ENCODE measurements around the gene PRCP.
"Not testable (repeated sequence)": the region's sequence is repeated elsewhere in the genome, so short reads cannot be mapped to it uniquely, and the experiment has no call there.

The PRCP gene

DNA sequence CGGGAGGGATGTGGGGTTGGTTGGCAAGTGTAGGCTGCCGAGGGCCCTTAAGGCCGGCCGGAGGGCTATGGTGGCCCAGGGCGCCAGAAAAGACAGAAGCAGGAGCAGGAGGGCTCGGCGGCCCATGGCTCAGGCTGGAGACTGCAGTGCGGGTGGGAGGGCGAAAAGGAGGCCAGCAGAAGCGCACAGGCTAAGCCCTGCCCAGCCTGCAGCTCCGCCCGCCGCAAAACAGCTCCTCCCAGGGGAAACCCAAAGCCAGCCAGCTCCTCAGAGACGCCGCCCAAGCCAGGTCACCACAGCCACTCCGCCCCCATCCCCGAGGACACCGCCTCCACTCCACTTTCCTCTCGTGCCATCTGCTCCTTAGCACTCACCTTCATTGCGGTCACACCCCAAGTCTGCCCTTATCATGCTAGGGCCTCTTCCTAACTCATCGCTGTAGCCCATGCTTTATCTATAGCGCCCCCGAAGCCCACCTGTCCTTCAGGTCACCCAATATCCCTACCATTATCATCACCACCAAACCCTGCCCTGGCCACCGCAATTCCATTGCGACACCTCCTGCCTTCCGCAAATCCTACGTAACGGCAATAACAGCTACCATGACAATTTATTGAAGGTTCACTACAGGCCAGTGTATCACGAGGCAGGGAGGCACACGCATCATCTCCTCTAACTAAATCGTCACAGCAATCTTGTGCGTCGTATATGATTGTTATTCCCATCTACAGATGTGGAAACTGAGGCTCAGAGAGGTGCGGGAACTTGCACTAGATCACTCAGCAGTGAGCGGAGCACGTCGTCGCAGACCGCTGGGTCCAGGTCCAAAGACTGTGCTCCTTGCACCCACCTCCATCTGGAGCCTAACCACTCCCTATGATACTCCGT lies at the start of gene PRCP:
Gene PRCP, minus strand, starts transcription at position 154 of the 888 bp plus-strand sequence. Its CDS starts 28 bp downstream, at position 126.
- DNase-seq = peak; percentile 82

DNA sequence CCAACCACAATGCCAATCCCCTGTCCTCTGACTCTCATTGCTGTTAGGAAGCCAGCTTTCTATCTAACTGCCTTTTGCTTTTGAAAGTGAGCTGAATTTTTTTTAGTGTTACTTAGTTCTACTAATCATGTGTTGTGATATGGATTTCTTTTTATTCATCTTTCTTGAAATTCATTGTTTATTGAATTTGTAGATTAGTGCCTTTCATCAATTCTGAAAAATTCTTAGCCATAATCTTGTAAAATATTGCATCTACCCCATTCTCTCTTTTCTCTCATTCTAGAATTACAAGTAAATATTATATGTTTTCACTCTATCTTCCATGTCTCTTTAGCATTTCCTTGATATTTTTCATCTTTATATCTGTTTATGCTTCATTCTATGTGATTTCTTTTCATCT lies 49.1 kb upstream of the PRCP start:
- DNase-seq = no peak

DNA sequence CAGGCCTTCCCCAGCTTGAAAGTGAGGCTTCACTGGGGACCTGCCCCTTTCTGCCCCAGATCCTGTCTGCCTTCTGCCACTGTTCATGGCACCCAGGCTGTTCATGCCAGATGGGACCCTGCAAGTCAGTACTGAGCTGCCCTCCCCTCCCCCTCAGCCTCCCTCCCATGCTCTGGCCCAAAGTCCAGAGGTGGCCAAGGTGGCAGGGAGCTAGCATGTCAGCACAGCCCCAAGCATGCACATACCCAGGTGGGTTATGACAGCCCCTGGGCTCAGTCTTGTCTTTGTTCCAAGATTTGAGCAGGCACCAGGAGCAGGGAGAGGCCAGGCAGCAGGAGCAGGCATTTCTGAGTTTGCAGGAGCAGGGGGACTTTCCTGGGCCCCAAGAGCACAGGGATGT lies 45.5 kb upstream of the PRCP start:
- DNase-seq = no peak

DNA sequence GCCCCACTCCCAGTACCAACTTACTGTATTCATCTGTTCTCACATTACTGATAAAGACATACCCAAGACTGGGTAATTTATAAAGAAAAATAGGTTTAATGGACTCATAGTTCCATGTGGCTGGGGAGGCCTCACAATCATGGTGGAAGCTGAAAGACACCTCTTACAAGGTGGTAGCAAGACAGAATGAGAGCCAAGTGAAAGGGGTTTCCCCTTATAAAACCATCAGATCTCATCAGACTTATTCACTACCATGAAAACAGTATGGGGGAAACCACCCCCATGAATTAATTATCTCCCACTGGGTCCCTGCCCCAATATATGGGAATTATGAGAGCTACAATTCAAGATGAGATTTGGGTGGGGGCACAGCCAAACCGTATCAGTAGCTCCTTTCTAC lies 44.8 kb upstream of the PRCP start:
- not testable (repeated sequence) for DNase-seq

DNA sequence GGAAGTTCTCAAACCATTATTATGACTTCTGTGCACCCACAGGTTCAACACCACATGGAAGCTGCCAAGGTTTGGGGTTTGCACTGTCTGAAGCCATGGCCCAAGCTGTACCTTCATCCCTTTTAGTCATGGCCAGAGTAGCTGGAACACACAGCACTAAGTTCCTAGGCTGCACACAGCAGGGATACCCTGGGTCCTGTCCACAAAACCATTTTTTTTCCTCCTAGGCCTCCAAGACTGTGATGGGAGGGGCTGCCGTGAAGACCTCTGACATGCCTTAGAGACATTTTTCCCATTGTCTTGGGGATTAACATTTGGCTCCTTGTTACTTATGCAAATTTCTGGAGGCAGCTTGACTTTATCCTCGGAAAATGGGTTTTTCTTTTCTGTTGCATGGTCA lies 44.0 kb upstream of the PRCP start:
- no peak for DNase-seq

DNA sequence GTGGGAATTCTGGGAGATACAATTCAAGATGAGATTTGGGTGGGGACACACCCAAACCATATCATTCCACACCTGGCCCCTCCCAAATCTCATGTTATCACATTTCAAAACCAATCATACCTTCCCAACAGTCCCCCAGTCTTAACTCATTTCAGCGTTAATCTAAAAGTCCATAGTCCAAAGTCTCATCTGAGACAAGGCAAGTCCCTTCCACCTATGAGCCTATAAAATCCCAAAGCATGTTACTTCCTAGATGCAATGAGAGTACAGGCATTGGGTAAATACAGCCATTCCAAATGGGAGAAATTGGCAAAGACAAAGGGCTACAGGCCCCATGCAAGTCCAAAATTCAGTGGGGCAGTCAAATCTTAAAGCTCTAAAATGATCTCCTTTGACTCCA lies 43.2 kb upstream of the PRCP start:
- not testable (repeated sequence) for DNase-seq

DNA sequence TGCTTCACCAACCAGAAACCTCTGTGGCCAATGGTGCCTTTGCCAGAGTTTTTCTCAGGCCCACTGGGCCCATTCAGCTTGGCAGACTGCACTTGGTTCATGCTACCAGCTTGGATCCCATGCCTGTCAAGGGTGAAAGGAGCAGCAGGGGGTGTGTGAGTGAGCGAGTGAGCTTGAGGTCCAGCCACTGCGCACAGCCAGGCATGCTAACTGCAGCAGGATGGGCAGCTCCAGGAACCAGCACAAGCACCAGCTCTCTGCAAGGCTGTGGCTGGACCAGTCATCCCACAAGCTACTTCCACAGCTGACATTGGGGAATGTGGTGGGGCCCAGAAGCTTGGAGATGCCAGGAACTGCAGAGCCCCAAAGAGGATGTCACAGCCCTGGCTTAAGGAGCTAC lies 42.1 kb upstream of the PRCP start:
- DNase-seq = no peak

DNA sequence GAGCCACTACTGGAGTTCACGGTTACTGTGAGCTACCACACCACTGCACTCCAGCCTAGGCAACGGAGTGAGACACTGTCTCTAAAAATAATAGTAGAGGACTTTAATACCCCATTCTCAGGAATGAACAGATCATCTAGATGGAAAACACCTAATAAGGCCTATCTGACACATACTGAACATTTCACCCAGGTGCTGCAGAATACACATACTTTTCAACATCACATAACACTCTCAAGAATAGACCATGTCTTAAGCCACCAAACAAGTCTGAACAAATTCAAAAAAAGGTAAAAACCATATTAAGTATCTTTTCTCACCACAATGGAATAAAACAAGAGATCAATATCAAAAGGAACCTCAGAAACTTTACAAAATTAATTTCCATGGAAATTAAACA lies 39.2 kb upstream of the PRCP start:
- DNase-seq = no peak

DNA sequence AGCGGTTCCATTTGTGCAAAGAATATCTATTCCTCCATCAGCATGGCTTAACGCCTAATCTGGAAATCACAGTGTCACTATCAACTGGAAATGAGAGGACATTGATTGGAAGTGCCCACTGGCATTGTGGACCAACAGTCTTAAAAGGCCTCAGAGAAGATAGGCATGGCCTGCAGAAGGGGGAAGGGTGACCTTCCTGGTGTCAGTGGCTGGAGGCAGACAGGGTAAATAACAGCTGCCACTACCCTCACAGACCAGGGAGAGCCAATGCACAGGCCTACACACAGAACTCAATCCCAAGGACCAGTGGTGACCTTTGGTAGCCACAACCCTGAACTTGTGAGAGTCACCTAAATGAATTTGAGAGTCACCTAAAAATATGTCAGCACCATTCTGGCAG lies 37.3 kb upstream of the PRCP start:
- DNase-seq = no peak

DNA sequence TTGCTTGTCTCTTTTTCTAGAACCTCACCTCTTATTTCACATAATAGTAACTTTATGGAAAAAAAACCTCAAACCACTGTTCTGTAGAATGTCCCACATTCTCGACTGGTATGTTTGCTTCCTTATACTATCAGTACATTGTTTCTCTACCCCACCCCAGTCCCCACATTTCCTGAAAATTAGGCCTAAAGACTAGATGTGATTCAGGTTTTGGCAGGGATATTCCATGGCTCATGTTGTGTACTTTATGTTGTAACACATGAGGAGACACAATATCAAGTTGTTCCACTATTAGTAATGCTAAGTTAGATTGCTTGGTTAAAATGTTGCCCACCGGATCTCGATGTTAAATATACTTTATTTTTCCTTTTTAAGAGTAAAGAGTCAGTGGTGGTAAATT lies 36.0 kb upstream of the PRCP start:
- DNase-seq = no peak

DNA sequence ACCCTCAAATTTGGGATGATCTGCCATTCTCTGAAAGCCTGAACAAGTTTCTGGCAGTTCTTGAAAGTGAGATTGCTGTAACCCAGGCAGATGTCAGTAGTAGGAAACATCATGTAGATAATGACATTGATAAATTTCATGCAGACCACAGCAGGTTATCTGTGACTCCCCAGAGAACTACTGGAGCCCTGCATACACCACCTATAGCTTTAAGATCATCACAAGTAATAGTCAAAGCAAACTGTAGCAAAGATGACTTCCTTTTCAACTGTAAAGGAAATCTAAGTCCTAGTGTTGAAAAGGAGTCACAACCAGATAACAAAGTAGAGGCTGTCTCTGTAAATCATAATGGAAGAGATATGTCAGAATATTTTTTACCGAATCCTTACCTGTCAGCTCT lies 32.3 kb upstream of the PRCP start:
- DNase-seq = no peak

DNA sequence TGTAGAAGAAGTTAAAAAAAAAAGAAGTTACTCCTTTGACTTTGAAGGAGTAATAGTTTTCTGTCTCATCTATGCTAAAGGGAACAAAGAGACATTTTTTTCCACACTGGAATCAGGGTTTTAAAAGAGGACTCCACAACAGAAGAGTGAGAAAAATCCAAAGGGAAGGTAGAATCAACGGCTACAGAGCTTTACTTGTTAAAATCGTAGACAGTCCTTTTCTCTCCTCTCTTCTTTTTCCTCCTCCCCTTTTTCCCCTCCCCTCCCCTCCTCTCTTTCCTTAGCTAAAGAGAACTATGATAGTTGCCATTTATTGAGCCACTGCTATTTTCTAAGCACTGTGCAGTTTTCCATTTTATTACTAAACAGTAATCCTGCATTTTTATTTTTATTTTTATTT lies 30.5 kb upstream of the PRCP start:
- DNase-seq = no peak

DNA sequence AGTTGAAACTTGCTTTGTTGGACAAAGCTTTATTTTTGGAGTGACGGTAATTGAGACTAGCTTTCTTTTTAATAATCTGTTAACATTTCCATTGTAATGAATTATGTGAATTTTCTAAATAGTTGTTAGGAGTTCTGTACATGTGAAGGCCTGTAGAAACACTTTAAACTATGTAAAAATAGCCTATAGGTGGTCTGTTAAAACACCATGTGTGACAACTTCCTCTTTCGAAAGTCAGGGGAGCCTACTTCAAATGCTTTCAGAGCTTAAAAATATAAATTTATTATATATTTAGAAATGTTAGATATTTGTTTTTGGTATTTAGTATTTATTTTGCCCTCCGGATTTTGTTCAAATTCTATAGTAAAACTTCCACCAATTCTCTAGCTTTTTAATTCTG lies 30.0 kb upstream of the PRCP start:
- DNase-seq = no peak

DNA sequence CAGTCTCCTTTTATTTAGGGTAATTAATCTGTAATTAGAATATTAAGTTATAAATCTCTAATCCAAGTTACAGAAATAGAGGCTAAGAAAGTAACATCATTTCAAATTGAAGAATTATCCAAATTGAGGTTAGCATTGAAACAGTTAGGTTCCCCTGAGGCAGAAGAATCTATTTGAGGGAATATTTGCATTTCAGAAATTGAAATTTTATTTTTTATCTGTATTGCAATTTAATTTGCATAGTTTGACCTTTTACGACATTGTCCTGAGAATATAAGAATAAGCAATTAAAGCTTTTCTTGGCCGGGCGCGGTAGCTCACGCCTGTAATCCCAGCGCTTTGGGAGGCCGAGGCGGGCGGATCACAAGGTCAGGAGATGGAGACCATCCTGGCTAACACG lies 28.9 kb upstream of the PRCP start:
- DNase-seq = no peak

DNA sequence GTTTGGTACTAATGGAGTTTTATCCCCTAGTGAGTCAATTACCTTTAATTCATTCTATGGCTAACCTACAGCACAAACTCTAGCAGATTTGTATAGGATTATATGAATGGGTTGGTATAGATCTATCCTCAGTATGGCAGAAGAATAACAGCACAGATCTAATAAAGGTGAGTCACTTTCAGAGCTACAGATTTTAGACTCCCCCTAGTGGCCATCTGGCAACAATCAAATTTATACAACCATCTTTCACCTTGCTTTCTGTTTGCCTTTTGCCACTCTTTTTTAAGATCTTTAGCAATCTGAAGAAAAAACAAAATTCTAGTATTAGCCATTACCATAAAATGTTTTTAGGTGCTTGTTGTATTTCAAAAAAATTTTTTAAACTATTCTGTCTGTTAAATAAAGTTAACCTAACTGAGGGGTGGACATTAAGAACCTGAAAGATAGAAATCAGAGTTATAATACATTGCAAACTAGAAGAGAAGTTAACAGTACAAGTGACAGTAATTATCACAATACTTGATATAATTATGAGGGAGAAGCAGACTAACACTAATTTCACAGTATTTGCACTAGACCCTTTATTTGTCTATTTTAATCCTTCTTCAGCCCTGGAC lies 27.1 kb upstream of the PRCP start:
- no peak for DNase-seq

DNA sequence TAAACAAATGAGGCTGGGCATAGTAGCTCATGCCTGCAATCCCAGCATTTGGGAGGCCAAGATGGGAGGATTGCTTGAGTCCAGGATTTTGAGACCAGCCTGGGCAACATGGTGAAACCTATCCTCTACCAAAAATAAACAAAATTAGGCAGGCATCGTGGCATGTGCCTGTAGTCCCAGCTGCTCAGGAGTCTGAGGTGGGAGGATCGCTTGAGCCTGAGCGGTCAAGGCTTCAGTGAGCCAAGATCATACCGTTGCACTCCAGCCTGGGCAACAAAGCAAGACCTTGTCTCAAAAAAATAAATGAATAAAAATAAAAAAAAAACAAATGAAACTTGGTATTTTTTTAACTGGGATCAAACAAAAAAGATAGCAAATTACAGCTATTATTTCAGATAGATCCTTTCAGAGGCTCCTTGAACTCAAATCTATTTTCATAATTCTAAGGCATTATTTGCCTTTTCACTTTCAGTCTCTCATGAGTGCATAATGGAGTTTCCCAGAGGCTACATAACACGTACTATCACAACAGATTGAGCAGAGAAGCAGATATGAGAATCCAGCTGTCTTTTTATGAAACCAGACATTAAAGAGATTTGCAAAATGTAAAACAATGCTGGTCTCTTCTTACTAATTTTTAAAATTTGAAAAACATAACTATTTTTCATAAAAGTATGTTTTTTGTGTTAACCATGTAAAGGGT lies 24.4 kb upstream of the PRCP start:
- no peak for DNase-seq

DNA sequence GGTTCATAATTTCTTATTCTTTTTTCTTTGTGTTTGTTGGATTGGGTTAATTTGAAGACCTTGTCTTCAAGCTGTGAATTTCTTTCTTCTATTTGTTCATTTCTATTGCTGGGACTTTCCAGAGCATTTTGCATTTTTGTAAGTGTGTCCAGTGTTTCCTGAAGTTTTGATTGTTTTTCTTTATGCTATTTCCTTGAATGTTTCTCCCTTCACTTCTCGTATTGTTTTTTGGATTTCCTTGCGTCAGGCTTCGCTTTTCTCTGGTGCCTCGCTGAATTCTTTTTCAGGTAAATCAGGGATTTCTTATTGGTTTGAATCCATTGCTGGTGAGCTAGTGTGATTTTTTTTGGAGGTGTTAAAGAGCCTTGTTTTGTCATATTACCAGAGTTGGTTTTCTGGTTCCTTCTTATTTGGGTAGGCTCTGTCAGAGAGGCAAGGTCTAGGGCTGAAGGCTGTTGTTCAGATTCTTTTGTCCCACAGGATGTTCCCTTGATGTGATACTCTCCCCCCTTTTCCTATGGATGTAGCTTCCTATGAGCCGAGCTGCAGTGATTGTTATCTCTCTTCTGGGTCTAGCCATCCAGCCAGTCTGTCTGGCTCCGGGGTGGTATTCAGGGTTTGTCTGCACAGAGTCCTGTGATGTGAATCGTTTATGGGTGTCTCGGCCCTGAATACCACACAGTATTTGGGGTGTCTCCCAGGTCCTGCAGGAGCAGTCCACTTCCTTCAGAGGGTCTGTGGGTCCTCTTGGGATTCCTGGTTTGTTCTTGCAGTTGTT lies 22.4 kb upstream of the PRCP start:
- not testable (repeated sequence) for DNase-seq

DNA sequence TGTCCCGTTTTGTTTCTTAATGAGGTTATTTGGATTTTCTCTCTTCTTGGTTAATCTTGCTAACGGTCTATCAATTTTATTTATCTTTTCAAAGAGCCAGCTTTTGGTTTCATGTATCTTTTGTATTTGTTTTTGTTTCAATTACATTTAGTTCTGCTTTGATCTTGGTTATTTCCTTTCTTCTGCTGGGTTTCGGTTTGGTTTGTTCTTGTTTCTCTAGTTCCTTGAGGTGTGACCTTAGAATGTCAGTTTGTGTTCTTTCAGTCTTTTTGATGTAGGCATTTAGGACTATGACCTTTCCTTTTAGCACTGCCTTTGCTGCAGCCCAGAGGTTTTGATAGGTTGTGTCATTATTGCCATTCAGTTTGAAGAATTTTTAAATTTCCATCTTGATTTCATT lies 20.0 kb upstream of the PRCP start:
- not testable (repeated sequence) for DNase-seq

DNA sequence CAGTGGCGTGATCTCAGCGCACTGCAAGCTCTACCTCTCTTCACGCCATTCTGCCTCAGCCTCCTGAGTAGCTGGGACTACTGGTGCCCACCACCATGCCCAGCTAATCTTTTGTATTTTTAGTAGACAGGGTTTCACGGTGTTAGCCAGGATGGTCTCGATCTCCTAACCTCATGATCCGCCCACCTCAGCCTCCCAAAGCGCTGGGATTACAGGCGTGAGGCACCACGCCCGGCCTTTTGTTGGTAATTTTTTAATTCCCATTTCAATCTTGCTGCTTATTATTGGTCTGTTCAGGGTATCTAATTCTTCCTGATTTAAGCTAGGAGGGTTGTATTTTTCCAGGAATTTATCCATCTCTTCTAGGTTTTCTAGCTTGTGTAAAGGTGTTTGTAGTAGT lies 19.6 kb upstream of the PRCP start:
- not testable (repeated sequence) for DNase-seq

DNA sequence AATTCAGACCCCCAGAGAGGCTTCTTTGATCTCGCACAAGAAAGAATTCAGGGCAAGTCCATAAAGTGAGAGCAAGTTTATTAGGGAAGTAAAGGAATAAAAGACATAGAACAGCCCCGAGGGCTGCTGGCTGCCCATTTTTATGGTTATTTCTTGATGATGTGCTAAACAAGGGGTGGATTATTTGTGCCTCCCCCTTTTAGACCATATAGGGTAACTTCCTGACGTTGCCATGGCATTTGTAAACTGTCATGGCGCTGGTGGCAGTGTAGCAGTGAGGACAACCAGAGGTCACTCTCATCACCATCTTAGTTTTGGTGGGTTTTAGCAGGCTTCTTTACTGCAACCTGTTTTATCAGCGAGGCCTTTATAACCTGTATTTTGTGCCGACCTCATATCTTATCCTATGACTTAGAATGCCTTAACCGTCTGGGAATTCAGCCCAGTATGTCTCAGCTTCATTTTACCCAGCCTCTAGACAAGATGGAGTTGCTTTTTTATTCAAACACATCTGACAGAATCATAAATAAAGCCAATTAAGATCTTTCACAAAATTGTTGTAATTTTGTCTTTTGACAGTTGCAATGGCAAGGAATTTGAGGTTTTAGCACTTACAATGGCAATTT lies 8.9 kb upstream of the PRCP start:
- DNase-seq = no peak

DNA sequence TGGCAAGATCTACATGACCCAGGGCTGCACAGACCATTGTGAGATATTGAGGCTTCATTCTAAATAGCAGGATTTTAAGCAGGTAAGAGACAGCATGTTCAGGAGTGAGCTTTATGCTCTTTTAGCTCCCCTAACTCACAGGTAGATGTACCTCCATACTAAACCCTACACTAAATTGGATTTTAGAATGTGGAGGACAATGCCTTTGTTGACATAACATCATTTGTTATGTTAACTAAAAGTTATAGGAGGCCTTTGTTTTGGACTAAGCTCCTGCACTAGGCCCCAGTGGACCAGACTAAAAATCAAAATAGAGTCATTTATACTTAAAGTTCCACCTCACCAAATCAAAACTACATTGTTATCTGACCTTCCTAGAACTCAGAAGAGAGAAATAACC lies 8.1 kb upstream of the PRCP start:
- DNase-seq = no peak

DNA sequence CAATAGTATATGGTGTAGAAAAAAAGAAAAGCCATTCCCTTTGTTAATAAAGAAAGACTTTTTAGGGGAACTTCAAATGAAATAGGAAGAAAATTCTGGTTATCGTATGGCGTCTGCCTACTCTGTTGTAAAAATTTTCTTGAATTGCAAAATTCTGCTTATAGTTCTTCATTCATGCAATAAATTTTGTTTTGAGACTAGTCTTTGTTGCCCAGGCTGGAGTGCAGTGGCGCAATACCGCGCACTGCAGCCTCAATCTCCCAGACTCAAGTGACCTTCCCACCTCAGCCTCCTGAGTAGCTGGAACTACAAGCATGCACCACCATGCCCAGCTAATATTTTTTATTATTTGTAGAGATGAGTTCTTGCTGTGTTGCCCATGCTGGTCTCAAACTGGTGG lies 7.1 kb upstream of the PRCP start:
- DNase-seq = no peak

DNA sequence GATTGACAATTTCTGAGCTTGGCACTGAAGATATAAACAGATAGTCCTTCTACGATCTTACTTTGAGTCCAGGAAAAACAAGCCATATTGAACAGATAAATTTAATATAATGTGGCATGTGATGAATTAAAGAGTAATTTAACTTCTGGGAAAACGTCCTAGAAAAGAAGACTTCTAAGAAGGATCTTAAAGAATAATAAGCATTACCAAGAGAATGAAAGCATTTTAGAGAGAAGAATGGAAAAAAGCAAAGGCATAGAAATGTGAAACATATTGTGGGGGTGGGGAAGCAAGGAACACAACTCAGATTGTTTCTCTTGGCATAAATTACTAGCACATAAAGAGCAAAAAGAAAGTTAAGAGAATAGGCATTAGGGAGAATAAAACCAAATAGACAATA lies 6.7 kb upstream of the PRCP start:
- DNase-seq = no peak

Measured in T1000 (cell line).